Activated naive CD4-positive, alpha-beta T cell treated with anti-CD3 and anti-CD28 coated beads, Interleukin-2, amount 50 U/mL, for 16 hours (primary cell): ENCODE measurements around the gene AP4E1.
"Not testable (repeated sequence)": the region's sequence is repeated elsewhere in the genome, so short reads cannot be mapped to it uniquely, and the experiment has no call there.

ENCODE experiments used
- DNase-seq: peaks from one replicate; pipeline ENCODE4 v3.0.0-alpha.2; 2020

The AP4E1 gene

DNA sequence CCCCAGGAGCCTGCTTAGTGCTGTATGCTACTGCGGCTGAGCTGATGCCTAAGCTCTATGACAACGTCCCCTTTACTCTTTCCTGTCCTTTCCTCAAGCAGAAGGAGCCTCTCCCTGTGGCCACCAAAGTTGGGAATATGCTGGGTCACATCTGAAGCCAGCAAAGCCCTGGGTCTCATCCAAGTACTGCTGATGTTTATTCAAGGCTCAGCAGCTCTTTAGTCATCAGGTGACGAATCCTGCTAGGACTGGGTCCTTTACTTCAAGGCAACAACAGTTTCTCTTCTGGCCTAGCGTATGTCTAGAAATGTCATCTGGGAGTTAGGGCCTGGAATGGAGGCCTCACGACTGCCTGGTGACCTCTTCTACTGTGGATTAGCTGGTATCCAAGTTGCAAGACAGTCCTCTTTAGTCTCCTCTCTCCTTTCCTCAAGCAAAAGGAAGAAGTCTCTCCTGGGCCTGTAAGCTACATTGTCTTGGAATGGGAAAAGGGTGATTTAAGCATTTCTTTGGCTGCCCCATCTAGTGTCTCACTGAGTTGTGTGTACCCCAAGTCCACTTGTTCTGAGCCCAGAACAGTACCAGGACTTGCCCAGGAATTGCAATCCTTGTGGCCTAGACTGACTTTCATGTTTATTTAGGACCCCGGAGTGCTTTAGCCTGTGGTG, 122.3 kb downstream of the AP4E1 start:
- DNase-seq: no peak

DNA sequence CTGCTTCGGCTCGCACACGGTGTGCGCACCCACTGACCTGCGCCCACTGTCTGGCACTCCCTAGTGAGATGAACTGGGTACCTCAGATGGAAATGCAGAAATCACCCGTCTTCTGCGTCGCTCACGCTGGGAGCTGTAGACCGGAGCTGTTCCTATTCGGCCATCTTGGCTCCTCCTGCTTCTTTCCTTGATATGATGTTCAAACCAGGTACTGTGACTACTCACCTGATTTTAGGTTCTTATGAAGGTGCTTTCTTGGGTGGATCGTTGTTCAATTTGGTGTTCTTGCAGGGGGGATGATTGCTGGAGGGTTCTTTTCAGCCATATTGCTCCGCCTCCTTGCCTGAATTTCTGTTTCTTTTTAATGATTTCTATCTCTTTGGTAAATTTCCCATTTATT, 129.0 kb downstream of the AP4E1 start:
- not testable (repeated sequence) for DNase-seq

DNA sequence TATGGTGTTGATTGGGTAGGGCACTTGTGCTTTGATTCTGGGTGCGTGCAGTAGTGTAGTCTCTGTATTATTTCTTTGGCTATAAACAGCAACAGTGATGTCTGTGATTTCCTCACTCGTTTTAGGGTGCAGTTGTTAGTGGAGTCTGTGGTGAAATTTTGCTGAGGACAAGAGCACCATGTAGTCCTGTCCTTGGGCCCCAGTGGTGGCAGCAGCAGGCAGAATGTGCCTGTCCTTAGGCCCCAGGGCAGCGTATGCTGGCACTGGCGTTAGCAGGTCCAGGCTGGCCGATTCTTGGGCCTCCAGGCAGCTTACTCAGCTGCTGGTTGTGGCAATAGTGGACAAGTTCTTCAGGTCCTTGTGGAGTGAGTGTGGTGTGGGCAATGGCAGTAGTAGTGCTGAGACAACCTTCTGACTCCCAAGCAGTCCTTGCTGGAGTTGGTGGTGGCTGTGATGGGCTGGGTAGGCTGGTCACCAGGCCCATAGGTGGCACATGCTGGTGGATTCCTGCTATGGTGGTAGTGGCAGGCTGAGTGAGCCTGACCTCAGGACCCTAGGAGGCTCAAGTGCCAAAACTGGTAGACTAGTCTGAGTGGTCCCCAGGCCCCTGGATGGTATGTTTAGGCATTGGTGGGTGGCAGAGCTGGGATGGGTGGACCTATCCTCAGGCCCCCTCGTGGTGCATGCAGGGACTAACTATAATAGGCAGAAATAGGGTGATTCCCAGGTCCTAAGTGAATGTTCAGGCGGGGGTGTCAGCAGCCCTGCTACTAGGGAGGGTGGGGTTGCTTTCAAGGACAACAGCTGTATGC, 129.9 kb downstream of the AP4E1 start:
- no peak for DNase-seq

DNA sequence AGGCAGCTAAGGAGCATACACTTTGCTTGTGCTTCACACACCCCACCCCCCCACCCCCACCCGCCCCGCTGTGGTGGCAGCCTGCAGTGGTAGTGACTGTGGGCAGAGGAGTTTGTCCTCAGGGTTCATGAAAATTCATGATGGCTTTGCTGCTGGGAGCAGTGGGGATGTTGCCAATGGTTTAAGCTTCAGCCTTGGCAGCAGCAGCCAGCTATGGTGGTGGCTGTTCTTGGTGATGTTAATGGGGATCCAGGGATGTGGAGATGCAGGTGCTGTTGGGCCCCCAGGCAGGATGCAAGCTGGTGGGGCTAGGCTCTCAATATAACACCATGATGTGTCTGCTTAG, 130.5 kb downstream of the AP4E1 start:
- no peak for DNase-seq

DNA sequence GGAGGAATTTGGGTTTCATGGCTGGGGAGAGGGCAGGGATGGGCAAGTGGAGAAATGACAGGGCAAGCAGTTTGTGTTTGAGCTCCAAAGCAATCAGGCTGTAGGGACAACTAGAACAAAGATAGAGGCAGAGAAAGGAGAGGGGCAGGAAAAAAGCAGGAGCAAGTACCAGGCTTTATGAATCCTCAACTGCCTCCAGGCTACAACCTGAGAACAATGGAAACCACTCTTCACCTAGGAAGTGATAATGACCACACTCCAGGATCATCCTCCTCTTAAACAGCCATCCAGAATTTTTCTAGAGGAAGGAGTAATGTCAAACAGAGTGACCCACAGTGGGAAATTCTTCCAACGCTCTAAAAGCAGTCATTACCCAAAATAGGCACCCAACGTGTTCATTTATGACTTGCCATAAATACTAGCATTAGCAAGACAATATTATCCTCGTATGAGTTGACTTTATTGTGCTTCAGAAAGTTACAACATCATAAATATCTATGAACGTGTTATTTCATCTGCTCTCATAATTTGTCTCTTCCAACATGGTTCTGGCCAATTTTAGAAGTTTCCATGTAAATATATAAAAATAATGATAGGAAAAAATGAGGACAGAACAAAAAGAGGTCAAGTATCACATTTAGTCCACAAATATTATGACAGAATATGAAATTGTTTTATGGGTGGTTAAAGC, 135.7 kb downstream of the AP4E1 start:
- DNase-seq: no peak

DNA sequence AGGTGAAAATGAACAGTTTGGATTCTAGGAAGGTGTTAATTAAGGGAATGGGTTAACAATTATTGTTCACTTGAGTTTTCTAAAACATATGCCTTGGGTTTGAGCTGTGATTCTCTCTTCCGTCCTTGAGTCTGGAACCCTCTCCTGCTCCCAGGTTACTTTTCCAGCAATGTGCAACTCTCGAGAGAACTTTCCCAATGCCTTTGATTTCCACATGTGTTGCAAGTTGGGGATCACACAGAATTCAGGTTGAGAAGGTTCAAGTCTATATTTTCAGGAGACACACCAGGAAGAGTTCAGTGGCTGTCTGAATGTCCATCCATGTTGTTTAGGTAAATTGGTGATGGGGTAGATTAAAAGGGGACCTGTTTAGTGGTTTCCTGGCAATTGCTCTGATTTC, 137.5 kb downstream of the AP4E1 start:
- no peak for DNase-seq

DNA sequence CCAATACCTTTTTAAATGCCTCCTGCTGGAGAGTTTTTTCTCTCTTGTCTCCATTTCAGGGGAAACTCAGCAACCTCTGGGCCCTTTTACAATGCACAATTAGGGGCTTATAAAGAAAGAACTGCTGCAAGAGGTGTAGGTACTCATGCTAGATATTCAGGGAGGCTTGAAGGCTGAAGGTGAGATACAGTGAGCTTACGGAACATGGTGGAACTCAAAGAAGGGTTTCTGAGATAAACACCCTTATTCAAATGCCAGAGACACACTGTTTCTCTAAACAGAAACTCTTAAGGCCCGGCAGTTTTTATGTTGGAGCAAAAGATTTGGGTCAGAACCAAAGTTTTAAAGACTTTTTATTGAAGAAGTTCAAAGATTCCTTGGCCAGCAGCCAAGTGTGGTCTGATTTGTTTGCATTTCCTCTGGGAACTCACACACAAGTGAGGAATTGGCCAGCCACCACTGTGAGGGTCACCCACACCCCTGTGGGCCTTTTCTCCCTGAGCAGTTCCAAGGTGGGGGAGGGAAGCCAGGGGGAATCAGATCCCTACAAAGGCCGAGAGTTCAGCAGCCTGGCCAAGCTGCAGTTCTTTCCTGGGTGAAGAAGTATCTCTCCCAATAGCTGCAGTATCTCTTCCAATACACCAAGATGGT, 138.4 kb downstream of the AP4E1 start:
- DNase-seq: no peak

DNA sequence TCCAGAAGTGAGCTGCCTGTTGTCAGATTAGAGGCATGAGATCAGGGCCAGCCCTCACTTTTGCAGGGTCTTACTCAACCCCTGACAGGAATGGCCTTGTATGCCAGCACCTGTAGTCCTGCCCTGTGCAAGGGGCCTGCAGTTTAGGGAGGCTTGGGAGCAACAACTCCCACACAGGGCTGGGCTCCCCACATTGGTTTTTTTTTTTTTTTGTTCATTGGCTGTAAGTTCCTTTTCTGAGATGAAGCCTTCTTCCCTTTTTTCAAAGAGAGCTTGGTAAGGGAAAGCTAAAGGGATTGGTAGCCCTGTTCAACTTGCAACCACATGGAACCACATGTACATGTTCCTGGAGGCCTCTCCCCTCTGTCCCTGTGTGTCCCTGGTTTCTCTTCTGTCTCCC, 139.8 kb downstream of the AP4E1 start:
- no peak for DNase-seq

DNA sequence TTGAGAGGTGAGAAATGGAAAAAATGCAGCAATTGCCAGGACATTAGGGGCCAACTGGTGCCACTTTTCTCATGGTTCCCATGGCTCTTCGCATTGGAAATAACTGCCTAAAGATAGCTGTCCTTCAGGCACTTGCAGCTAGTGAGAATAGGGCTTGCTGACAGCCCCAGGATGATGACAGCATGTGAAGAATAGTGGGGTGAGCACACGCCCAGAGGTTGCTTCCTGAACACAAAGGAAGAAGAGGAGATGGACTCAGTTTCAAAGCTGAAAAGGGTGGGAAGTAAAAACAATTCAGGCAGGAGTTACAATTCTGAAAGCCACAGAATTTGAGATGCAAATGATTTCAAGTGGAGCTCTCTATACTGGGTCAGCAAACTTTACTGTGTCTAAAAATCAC, 140.6 kb downstream of the AP4E1 start:
- no peak for DNase-seq

DNA sequence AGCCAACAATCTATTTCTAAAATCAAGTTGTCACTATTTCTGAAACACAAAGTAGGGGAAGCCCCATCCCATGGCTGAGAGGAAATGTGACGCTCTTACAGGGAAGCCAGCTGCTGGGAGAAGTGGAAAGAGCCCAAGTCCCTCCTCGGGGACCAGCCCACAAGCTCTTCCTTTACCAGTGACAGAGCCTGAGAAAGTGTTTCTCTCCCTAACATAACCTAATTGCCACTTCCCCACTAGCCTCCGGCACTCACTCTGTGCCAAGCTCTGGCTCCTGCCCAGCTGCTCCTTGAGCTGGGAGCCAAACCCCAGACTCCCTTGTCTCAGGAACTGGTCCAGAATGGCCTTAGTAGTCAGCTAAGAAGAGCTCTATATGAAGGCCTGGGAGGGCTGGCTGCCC, 143.3 kb downstream of the AP4E1 start:
- no peak for DNase-seq

DNA sequence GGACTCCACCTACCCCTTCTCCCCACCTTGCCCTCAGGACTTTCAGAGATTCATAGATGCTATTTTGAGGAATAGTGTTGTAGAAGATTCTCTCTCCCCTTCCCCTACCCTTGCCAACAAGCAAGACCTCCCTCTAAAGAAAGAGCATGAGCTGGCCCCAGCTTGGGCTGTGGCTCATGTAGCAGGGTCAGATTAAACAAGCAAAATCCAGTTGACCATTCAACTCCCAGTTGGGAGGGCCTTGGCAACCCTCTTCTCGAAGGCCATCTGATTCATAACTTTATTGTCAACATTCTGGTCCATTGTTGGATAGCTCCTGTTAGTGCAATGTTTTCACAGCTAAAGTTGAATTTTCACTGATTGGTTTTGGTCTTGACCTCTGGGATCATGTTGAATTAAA, 145.1 kb downstream of the AP4E1 start:
- no peak for DNase-seq

DNA sequence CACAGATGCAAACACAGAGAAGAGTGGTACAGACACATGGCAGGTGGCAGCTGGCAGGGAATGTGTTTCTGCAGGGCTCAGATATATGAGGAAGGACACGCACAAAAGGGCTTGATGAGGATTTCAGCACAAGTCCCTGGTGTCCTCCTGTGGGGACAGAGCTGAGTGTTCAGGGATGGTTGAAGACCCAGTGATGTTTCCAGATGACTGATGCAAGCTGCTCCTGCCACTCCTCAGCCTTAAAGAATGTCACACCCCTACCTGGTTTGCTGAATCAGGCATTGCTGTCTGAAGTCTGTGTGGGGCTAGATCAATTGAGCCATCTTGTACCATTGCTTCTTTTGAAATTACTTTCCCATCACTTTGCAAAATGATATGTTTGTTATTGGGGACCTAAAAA, 146.1 kb downstream of the AP4E1 start:
- no peak for DNase-seq
